Fibroblast of the aortic adventitia (primary cell): ENCODE data around the gene CCPG1. TPM values are rescaled to one million over a fixed set of nuclear protein-coding genes. Genes with fewer than 3 reads are reported as not detected.
"Not testable (repeated sequence)": the region's sequence is repeated elsewhere in the genome, so short reads cannot be mapped to it uniquely, and the experiment has no call there.

Source experiments
- DNase-seq: peaks from one replicate; pipeline ENCODE4 v3.0.0-alpha.2; 2010; ENCODE audit warnings: low read depth
- H3K4me3 ChIP-seq: 2 replicates; pipeline ENCODE4 v1.5.1; 2011; ENCODE audit warnings: low read depth, mild to moderate bottlenecking, control low read depth, low read length, moderate library complexity
- total RNA-seq: library from RNA; depleted of rRNA; stranded (reverse); fragments of >200 nt; gene quantifications from 2 replicates; pipeline ENCODE4 v1.2.3, GENCODE V29; 2012; ENCODE audit warnings: low replicate concordance
- TF ChIP-seq, protein P1 (sequence below): IDR thresholded peaks from 2 replicates; pipeline ENCODE4 v1.5.1; 2011; ENCODE audit warnings: mild to moderate bottlenecking, low read length, control low read depth, inconsistent platforms; ENCODE audit not compliant: insufficient read depth

CCPG1 gene, protein sequence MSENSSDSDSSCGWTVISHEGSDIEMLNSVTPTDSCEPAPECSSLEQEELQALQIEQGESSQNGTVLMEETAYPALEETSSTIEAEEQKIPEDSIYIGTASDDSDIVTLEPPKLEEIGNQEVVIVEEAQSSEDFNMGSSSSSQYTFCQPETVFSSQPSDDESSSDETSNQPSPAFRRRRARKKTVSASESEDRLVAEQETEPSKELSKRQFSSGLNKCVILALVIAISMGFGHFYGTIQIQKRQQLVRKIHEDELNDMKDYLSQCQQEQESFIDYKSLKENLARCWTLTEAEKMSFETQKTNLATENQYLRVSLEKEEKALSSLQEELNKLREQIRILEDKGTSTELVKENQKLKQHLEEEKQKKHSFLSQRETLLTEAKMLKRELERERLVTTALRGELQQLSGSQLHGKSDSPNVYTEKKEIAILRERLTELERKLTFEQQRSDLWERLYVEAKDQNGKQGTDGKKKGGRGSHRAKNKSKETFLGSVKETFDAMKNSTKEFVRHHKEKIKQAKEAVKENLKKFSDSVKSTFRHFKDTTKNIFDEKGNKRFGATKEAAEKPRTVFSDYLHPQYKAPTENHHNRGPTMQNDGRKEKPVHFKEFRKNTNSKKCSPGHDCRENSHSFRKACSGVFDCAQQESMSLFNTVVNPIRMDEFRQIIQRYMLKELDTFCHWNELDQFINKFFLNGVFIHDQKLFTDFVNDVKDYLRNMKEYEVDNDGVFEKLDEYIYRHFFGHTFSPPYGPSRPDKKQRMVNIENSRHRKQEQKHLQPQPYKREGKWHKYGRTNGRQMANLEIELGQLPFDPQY
- 160 and 249 TPM in 2 replicates for total RNA-seq

DNA sequence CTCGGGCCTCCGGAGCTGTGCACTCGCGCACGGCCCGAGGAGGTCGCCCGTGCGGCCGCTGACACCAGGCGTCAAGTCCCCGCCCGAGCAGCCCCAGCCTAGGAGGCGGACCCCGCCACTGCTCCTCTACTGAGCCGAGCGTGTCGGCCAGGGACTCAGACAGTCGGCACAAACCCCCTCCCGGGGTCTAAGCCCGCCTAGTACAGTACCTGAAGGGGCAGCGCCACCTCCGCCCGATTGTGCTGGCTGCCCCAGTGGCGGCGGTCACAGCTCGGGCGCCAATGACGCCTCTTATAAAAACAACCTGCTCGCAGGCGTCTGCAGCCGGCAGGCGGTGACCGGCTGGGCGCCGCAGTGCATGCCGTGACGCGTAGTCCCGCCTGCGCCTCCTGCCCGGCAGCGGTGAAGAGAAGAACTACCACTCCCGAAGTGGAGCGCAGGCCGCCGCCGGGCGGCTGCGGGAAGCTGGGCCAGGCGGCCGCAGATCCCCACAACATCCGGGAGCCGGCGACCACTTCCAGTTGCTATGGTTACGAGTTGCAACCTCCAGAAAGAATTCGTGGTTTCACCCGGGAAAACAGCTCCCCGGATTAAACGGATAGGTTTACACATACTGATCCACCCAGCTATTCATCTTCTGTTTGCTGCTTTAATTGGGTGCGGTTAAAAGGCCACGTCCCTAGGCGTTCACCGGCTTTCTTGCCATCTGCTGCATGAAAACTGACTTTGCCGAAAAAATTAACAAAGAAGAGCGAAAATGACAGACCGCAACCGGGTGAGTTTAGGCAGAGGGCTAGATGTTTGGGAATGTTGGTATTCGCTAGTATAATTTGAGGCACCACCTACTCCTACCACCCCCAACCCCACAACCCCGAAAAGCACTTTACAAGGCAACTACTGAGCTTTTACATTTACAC, at the start of gene CCPG1, which contains the start of gene PIERCE2:
Gene CCPG1 (minus strand): TSS at position 348 of the 917 bp plus-strand sequence. CDS start 18,935 bp downstream, outside the sequence.
Gene PIERCE2 (plus strand): TSS at position 484 of the 917 bp plus-strand sequence. CDS start 274 bp downstream, at position 758.
- TF ChIP-seq, protein P1, sequence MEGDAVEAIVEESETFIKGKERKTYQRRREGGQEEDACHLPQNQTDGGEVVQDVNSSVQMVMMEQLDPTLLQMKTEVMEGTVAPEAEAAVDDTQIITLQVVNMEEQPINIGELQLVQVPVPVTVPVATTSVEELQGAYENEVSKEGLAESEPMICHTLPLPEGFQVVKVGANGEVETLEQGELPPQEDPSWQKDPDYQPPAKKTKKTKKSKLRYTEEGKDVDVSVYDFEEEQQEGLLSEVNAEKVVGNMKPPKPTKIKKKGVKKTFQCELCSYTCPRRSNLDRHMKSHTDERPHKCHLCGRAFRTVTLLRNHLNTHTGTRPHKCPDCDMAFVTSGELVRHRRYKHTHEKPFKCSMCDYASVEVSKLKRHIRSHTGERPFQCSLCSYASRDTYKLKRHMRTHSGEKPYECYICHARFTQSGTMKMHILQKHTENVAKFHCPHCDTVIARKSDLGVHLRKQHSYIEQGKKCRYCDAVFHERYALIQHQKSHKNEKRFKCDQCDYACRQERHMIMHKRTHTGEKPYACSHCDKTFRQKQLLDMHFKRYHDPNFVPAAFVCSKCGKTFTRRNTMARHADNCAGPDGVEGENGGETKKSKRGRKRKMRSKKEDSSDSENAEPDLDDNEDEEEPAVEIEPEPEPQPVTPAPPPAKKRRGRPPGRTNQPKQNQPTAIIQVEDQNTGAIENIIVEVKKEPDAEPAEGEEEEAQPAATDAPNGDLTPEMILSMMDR = peak; percentile 74
- peak within 1 kb of the TSS; percentile 78 for H3K4me3 ChIP-seq
- DNase-seq = peak; percentile 94

DNA sequence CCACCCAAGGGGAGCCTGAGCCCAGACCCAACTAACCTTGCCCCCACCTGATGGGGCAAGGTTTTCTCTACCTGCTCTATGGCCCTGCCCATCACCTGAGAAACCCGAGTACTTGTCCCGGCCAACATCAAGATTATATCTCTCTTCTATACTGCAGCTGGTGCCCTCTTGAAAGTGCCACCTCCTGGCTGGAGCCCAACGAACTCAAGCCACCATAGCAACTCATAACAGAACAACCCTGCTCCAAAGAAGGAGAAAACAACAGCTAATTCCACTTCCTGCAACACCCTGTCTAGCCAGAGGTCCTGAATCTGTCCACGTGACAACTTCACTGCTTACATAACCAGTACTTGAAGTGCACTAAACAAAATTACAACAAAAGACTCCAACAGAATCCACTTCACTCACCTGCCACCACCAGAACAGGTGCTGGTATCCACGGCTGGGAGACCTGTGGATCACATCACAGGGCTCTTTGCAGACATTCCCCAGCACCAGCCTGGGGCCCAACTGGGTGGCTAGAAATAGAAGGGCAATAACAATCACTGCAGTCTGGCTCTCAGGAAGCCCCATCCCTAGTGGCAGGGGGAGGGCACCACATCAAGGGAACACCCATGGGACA, 49.4 kb upstream of the CCPG1 start:
- no peak overlapping the region for H3K4me3 ChIP-seq
- TF ChIP-seq, protein P1 = no peak
- no peak for DNase-seq

DNA sequence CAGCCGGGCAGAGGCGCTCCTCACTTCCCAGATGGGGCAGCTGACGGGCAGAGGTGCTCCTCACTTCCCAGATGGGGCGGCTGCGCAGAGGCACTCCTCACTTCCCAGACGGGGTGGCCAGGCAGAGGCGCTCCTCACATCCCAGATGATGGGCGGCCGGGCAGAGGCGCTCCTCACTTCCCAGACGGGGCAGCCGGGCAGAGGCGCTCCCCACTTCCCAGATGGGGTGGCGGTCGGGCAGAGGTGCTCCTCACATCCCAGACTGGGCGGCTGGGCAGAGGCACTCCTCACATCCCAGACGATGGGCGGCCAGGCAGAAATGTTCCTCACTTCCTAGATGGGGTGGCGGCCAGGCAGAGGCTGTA, 38.9 kb upstream of the CCPG1 start:
- not testable (repeated sequence) for H3K4me3 ChIP-seq, DNase-seq

DNA sequence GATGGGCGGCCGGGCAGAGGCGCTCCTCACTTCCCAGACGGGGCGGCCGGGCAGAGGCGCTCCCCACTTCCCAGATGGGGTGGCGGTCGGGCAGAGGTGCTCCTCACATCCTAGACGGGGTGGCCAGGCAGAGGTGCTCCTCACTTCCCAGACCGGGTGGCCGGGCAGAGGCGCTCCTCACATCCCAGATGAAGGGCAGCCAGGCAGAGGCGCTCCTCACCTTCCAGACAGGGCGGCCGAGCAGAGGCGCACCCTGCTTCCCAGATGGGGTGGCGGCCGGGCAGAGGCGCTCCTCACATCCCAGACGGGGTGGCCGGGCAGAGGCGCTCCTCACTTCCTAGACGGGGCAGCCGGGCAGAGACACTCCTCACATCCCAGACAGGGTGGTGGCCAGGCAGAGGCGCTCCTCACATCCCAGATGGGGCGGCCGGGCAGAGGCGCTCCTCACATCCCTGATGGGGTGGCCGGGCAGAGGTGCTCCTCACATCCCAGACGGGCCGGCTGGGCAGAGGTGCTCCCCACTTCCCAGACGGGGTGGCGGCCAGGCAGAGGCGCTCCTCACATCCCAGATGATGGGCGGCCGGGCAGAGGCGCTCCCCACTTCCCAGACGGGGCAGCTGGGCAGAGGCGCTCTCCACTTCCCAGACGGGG, 38.3 kb upstream of the CCPG1 start:
- DNase-seq, H3K4me3 ChIP-seq: not testable (repeated sequence)

DNA sequence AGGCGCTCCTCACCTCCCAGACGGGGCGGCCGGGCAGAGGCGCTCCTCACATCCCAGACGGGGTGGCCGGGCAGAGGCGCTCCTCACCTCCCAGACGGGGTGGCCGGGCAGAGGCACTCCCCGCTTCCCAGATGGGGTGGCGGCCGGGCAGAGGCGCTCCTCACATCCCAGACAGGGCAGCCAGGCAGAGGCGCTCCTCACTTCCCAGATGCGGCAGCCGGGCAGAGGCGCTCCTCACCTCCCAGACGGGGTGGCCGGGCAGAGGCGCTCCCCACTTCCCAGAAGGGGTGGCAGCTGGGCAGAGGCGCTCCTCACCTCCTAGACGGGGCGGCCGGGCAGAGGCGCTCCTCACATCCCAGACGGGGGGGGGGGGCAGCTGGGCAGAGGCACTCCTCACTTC, 37.8 kb upstream of the CCPG1 start:
- not testable (repeated sequence) for DNase-seq, H3K4me3 ChIP-seq

DNA sequence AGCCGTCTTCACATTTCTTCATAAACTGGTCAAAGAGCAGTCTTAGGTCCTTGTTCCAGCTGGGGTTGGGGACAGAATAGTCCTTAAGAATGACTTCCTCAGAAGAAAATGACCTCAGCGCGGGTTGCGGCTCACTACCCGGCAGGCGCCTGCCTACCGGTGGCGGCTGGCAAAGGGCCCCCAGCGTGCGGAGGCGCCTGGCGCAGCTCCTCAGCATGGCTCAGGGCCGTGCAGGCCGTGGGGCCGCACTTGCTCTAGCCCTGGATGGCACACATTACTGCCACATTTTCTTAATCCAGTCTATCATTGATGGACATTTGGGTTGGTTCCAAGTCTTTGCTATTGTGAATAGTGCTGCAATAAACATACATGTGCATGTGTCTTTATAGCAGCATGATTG, 35.0 kb upstream of the CCPG1 start:
- DNase-seq, H3K4me3 ChIP-seq: not testable (repeated sequence)

DNA sequence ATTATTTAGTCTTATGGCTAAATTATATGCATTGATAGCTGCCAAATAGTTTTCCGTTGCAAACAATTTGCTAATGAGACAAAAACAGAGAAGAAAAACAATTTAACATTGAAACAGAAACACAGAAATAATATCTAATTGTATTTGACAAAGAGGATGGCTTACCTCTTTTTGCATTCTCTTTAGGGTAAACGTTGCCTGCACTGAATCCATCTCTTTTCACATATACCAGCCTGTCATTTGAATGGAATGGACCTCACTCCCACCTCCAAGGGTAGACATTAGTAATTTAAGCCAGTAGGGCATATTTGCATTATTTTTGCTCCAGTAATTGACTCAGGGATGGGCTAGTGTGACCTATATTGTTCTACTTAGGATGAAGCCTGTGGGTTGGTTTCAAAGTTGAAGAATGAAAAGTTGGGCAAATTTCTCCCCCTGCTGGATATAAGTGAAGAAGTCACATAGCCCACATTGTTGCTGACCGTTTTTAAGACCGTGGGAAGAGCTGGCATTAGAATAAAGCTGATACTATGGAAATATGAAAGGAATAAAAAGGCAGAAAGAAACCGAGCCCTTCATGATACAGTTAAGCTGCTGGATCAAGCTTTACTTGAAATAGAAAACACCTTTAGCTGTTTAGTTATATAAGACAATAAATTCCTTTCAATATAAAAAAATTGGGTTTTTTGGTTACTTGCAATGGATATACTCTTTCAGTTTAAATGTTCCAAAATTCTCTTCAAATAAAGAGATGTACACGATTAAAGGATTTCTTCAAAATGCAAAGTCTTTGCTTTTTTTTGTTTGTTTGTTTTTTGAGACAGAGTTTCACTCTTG, 27.0 kb upstream of the CCPG1 start:
- DNase-seq = peak; percentile 78
- TF ChIP-seq, protein P1 = peak; percentile 70
- H3K4me3 ChIP-seq = no peak overlapping the region
